ENCODE data around the gene CST3. TPM values are rescaled to one million over a fixed set of nuclear protein-coding genes. Genes with fewer than 3 reads are reported as not detected.

The CST3 gene
- total RNA-seq, 1 donor from 2014 or later = 82.7 TPM

DNA sequence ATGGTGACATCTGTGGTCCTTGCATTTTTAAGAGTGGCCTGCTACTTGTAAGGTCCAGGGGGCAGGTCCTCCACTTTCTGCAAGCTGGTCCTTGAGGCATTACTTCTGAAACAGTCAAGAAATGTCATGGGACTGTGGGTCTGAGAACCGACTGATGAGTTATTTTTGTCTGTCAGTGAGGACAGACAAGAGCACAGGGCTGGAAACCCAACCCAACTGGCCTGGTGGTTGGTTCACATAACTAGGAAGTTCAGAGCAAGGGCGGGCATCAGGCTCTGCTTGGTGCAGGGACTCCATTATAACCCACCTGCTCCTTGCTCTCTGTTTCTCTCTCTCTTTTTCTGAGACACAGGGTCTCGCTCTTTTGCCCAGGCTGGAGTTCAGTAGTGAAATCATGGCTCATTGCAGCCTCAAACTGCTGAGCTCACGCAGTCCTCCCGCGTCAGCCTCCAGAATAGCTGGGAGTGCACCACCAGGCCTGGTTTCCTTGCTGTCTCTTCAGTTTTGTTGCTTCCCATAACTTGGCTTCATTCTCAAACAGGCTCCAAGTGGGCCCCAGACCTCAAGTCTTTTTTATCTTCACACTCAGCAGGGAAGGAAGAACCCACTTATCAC is 9.2 kb downstream of the CST3 start:
- FAIRE-seq (no peak), DNase-seq (ENCODE audit: low read depth) (no peak)
- TF ChIP-seq, protein P1, sequence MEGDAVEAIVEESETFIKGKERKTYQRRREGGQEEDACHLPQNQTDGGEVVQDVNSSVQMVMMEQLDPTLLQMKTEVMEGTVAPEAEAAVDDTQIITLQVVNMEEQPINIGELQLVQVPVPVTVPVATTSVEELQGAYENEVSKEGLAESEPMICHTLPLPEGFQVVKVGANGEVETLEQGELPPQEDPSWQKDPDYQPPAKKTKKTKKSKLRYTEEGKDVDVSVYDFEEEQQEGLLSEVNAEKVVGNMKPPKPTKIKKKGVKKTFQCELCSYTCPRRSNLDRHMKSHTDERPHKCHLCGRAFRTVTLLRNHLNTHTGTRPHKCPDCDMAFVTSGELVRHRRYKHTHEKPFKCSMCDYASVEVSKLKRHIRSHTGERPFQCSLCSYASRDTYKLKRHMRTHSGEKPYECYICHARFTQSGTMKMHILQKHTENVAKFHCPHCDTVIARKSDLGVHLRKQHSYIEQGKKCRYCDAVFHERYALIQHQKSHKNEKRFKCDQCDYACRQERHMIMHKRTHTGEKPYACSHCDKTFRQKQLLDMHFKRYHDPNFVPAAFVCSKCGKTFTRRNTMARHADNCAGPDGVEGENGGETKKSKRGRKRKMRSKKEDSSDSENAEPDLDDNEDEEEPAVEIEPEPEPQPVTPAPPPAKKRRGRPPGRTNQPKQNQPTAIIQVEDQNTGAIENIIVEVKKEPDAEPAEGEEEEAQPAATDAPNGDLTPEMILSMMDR (IDR thresholded peaks at IDR 0.05; ENCODE audit: insufficient read depth, low read length, severe bottlenecking) = no peak
- H3K36me3 ChIP-seq (ENCODE audit: control insufficient read depth, insufficient read depth, low read length) = peaks cover 2% of the 10 kb centered on the region
- H3K4me3 ChIP-seq (ENCODE audit: low read depth, low read length) = no peak overlapping the region
- no peaks in the 10 kb centered on the region for H3K27me3 ChIP-seq (ENCODE audit: control insufficient read depth, insufficient read depth, low read length)

- H3K36me3 ChIP-seq (ENCODE audit: control insufficient read depth, insufficient read depth, low read length) = no peaks in the 10 kb centered on the region
- TF ChIP-seq, protein P1 (IDR thresholded peaks at IDR 0.05; ENCODE audit: insufficient read depth, low read length, severe bottlenecking) = no peak
- no peaks in the 10 kb centered on the region for H3K27me3 ChIP-seq (ENCODE audit: control insufficient read depth, insufficient read depth, low read length)
- no peak overlapping the region for H3K4me3 ChIP-seq (ENCODE audit: low read depth, low read length)
- DNase-seq (ENCODE audit: low read depth) (no peak), FAIRE-seq (no peak)
These were observed 10.3 kb downstream of the CST3 start for GRCh38 chr20:23627501-23627900.

DNA sequence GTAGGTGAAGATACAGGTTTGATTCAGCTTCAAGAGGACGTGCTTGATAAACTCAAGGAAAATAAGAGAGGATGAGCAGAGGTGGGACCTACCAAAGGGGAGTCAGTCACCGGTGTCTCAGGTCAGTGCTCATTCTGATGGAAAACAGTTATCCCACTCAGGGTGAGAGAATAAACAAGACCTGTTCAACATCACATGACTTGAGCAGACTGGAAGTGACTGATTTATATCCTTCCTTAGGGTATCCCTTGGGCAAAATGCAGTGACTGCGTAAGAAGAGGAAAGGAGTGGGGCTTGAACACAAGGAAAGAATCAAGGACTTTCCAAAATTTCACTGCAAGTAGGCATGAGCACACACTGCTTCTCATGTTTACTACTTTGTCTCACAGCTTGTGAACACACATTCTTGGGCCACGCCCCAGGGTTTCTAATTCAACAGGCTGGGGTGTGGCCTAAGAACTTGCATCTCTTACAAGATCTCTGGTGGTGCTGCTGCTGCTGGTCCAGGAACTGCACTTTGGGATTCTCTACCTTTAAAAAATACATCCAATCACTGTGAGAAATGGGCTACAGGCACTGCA is 11.6 kb downstream of the CST3 start:
- TF ChIP-seq, protein P1 (IDR thresholded peaks at IDR 0.05; ENCODE audit: insufficient read depth, low read length, severe bottlenecking) = no peak
- no peak for FAIRE-seq
- DNase-seq (ENCODE audit: low read depth) = peak; percentile 77
- no peaks in the 10 kb centered on the region for H3K36me3 ChIP-seq (ENCODE audit: control insufficient read depth, insufficient read depth, low read length)
- no peak overlapping the region for H3K4me3 ChIP-seq (ENCODE audit: low read depth, low read length)
- no peaks in the 10 kb centered on the region for H3K27me3 ChIP-seq (ENCODE audit: control insufficient read depth, insufficient read depth, low read length)

GRCh38 chr20:23625236-23625964 is 12.4 kb downstream of the CST3 start:
- TF ChIP-seq, protein P1 (IDR thresholded peaks at IDR 0.05; ENCODE audit: insufficient read depth, low read length, severe bottlenecking) = no peak
- no peaks in the 10 kb centered on the region for H3K36me3 ChIP-seq (ENCODE audit: control insufficient read depth, insufficient read depth, low read length)
- no peaks in the 10 kb centered on the region for H3K27me3 ChIP-seq (ENCODE audit: control insufficient read depth, insufficient read depth, low read length)
- FAIRE-seq = no peak
- no peak overlapping the region for H3K4me3 ChIP-seq (ENCODE audit: low read depth, low read length)
- DNase-seq (ENCODE audit: low read depth) = peak; percentile 90

DNA sequence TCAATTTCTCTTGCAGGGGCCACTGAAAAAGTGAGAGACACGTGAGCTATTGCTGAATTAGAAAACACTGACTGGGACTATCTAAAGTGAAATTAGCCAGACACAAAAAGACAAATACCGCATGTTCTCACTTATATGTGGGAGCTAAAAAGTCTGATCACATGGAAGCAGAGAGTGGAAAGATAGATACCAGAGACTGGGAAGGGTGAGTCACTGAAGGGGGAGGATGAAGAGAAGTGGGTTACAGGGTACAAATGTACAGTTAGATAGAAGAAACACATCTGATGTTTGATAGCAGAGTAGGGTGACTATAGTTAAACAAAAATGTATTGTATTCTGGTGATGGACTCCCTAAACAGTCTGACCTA is 13.4 kb downstream of the CST3 start:
- DNase-seq (ENCODE audit: low read depth) = no peak
- FAIRE-seq = no peak

More for the DNA sequence above, 13.4 kb downstream of the CST3 start:
- H3K4me3 ChIP-seq (ENCODE audit: low read depth, low read length) = no peak overlapping the region
- TF ChIP-seq, protein P1 (IDR thresholded peaks at IDR 0.05; ENCODE audit: insufficient read depth, low read length, severe bottlenecking) = no peak
- H3K27me3 ChIP-seq (ENCODE audit: control insufficient read depth, insufficient read depth, low read length) = no peaks in the 10 kb centered on the region
- no peaks in the 10 kb centered on the region for H3K36me3 ChIP-seq (ENCODE audit: control insufficient read depth, insufficient read depth, low read length)
